K562 (cell line): Measurements from ENCODE around the gene LRRC39. TPM values are rescaled to one million over a fixed set of nuclear protein-coding genes. Genes with fewer than 3 reads are reported as not detected.

Experiments
- ATAC-seq: fragments of 200-7000 bp; cut with Tn5 transposase; 3 replicates; pipeline ENCODE4 v1.9.1; 2020; ENCODE audit warnings: moderate library complexity
- BruUV-seq: library from RNA; stranded (reverse); fragments of 400-500 nt; replicated peaks from 2 replicates; lab custom pipeline; 2021; lab: Mats Ljungman, UMichigan
- CTCF ChIA-PET: fragments of 300-600 bp; formaldehyde crosslinking; extraction: SDS; loops from one replicate; lab custom pipeline; 2021; ENCODE audit warnings: low intra/inter-chr PET ratio; lab: Yijun Ruan, JAX
- POLR2A ChIA-PET: fragments of 300-600, 350-650 bp; sonication (Branson Sonifier 250); formaldehyde crosslinking; extraction: SDS; loops from one replicate; lab custom pipeline; 2021; ENCODE audit warnings: antibody characterized with exemption, inconsistent platforms; lab: Yijun Ruan, JAX
- DNase-seq, 4 experiments: peaks; one replicate each; pipeline versions ENCODE4 v3.0.0 to v3.0.0-alpha.2; 2011 to 2018; ENCODE audit warnings: low spot score in 3 of 4, mixed read lengths in 3 of 4; ENCODE audit errors: extremely low read depth in 1 of 4
- FAIRE-seq: peaks from 2 replicates; lab custom pipeline; 2011; peaks lifted over from hg19 to GRCh38; lab: Jason Lieb, UNC
- H2AFZ ChIP-seq: 2 replicates; pipeline ENCODE4 v1.6.0; 2011; ENCODE audit warnings: low read depth, low read length, control low read depth, inconsistent platforms
- H3K27ac ChIP-seq: fragments of 200-600 bp; 3 replicates; pipeline ENCODE4 v1.8.0; 2011; ENCODE audit warnings: low read depth, mild to moderate bottlenecking, control low read depth, inconsistent platforms, low read length, moderate library complexity, mixed read lengths; ENCODE audit errors: extremely low read depth
- H3K27me3 ChIP-seq, 2 experiments: fragments of 300-600 bp in 1 of 2; 2 replicates in 1 of 2; 3 replicates in 1 of 2; pipeline versions ENCODE4 v1.6.0 to v1.8.0; 2011; ENCODE audit warnings: inconsistent platforms in 2 of 2, low read length in 2 of 2, mild to moderate bottlenecking in 1 of 2, mixed read lengths in 1 of 2, moderate library complexity in 1 of 2; ENCODE audit not compliant: control insufficient read depth in 2 of 2, insufficient read depth in 2 of 2
- H3K36me3 ChIP-seq: fragments of 300-600 bp; 3 replicates; pipeline ENCODE4 v1.8.0; 2011; ENCODE audit warnings: mild to moderate bottlenecking, low read length, inconsistent platforms; ENCODE audit not compliant: control insufficient read depth, insufficient read depth
- H3K4me1 ChIP-seq, 2 experiments: fragments of 200-600 bp in 1 of 2; replicated peaks in 1 of 2; 2 replicates in 1 of 2; 3 replicates in 1 of 2; pipeline versions ENCODE4 v1.5.1 to v1.8.0; 2011; ENCODE audit warnings: inconsistent platforms in 2 of 2, low read length in 2 of 2, mild to moderate bottlenecking in 1 of 2, mixed read lengths in 1 of 2, moderate library complexity in 1 of 2; ENCODE audit not compliant: control insufficient read depth in 2 of 2, insufficient read depth in 2 of 2
- H3K4me2 ChIP-seq: 2 replicates; pipeline ENCODE4 v1.6.1; 2011; ENCODE audit warnings: low read length, control low read depth, inconsistent platforms, mixed read lengths; ENCODE audit not compliant: insufficient read depth
- H3K4me3 ChIP-seq: fragments of 200-600 bp; sonication (generic), shearing (Covaris generic); 2 replicates; pipeline ENCODE4 v1.5.1; 2016; ENCODE audit warnings: control low read depth, inconsistent platforms
- H3K79me2 ChIP-seq: fragments of 200-600 bp; 3 replicates; pipeline ENCODE4 v1.8.0; 2011; ENCODE audit warnings: low read length, inconsistent platforms; ENCODE audit not compliant: control insufficient read depth, insufficient read depth
- H3K9ac ChIP-seq, 2 experiments: 2 replicates each; pipeline versions ENCODE4 v1.6.0 to v1.6.1; 2011; ENCODE audit warnings: low read depth in 2 of 2, low read length in 2 of 2, control low read depth in 1 of 2, inconsistent platforms in 1 of 2, mild to moderate bottlenecking in 1 of 2, mixed read lengths in 1 of 2; ENCODE audit not compliant: insufficient read depth in 1 of 2
- H3K9me1 ChIP-seq: one replicate; pipeline ENCODE4 v1.6.0; 2011; ENCODE audit warnings: inconsistent platforms, mild to moderate bottlenecking, low read length, moderate library complexity; ENCODE audit not compliant: control insufficient read depth, insufficient read depth
- H3K9me3 ChIP-seq: replicated peaks from 2 replicates; pipeline ENCODE4 v1.5.1; 2011; ENCODE audit warnings: low read depth, low read length, inconsistent platforms; ENCODE audit not compliant: control insufficient read depth, insufficient read depth
- H4K20me1 ChIP-seq: replicated peaks from 2 replicates; pipeline ENCODE4 v1.6.1; 2011; ENCODE audit warnings: low read length, inconsistent platforms, mixed read lengths; ENCODE audit not compliant: control insufficient read depth, insufficient read depth
- CBX2 ChIP-seq: fragments of 200-600 bp; sonication (generic); IDR thresholded peaks from one replicate; pipeline ENCODE4 v1.6.1; 2012; ENCODE audit warnings: mild to moderate bottlenecking, low read length, inconsistent platforms; ENCODE audit not compliant: insufficient read depth, poor library complexity, severe bottlenecking
- ELF1 ChIP-seq: fragments of 200-800 bp; sonication (Bioruptor generic); IDR thresholded peaks from 2 replicates; pipeline ENCODE4 v1.6.1; 2016; ENCODE audit warnings: missing genetic modification characterization, missing compliant biosample characterization
- EP400 ChIP-seq: fragments of 450-650 bp; IDR thresholded peaks from 2 replicates; pipeline ENCODE4 v1.6.1; 2017; ENCODE audit warnings: antibody characterized with exemption, mild to moderate bottlenecking, moderate library complexity
- MEIS2 ChIP-seq: fragments of 450-650 bp; IDR thresholded peaks from 2 replicates; pipeline ENCODE4 v1.6.1; 2014; ENCODE audit warnings: mild to moderate bottlenecking; ENCODE audit not compliant: partially characterized antibody
- MYC ChIP-seq, 2 experiments: fragments of 250-450 bp in 1 of 2; sonication (Bioruptor Pico) in 1 of 2; IDR thresholded peaks; 2 replicates each; pipeline versions ENCODE4 v1.5.1 to v1.6.1; 2012 to 2021; ENCODE audit warnings: low read depth in 2 of 2, borderline replicate concordance in 1 of 2, improper control_type of control experiment in 1 of 2, low read length in 1 of 2, mild to moderate bottlenecking in 1 of 2, moderate library complexity in 1 of 2
- NR2C2 ChIP-seq, 2 experiments: fragments of 200-800 bp in 1 of 2; sonication (Bioruptor generic) in 1 of 2; sonication (generic) in 1 of 2; formaldehyde crosslinking in 1 of 2; IDR thresholded peaks; 2 replicates each; pipeline versions ENCODE4 v1.6.1 to v1.8.0; 2016 to 2022; ENCODE audit warnings: mild to moderate bottlenecking in 1 of 2, missing compliant biosample characterization in 1 of 2, missing genetic modification characterization in 1 of 2, missing genetic modification reagents in 1 of 2
- RBFOX2 ChIP-seq: fragments of 200-400 bp; formaldehyde crosslinking; IDR thresholded peaks from 2 replicates; pipeline ENCODE4 v1.6.1; 2017; ENCODE audit warnings: low read depth, mild to moderate bottlenecking, low read length, moderate library complexity
- TGIF2 ChIP-seq: sonication (generic); formaldehyde crosslinking; IDR thresholded peaks from 2 replicates; pipeline ENCODE4 v1.8.1; 2022; ENCODE audit warnings: mild to moderate bottlenecking, missing genetic modification reagents, moderate library complexity
- ZNF121 ChIP-seq: sonication (generic); formaldehyde crosslinking; conservative IDR thresholded peaks from 2 replicates; pipeline ENCODE4 v1.8.0; 2022; ENCODE audit warnings: missing genetic modification reagents
- ZNF764 ChIP-seq: fragments of 250-450 bp; sonication (Bioruptor Pico); IDR thresholded peaks from 2 replicates; pipeline ENCODE4 v1.4.0; 2020; ENCODE audit warnings: low read depth, mild to moderate bottlenecking, moderate library complexity
- WGBS: fragments of 100-300 bp; shearing (Covaris generic); methylation state at CpG from one replicate; pipeline ENCODE4 v1.1.6; 2016; ENCODE audit warnings: low coverage, mixed read lengths; ENCODE audit not compliant: insufficient coverage; ENCODE audit errors: missing lambda C conversion rate; 5-methylcytosine and 5-hydroxymethylcytosine counted together
- in situ Hi-C: fragments of 300-500 bp; cut with MboI; formaldehyde crosslinking; loops from 4 replicates; pipeline ENCODE4 v1.15.0; 2018; ENCODE audit warnings: inconsistent platforms, mixed read lengths
- intact Hi-C: fragments of 100-400 bp; cut with micrococcal nuclease; formaldehyde crosslinking; loops from 2 replicates; pipeline ENCODE4 v1.14.2; 2022
- polyA plus RNA-seq, 8 experiments: library from polyadenylated mRNA; depleted of rRNA in 4 of 8; stranded (reverse) in 5 of 8; unstranded in 3 of 8; fragments of >200 nt; fragmentation: Nextera tagmentation in 2 of 8; fragmentation: Illumina TruSeq in 1 of 8; extraction: Ambion mirVana in 2 of 8; extraction: Trizol in 1 of 8; gene quantifications; 2 replicates each; pipeline versions ENCODE4 v1.2.1 to v1.2.3, GENCODE V29; 2011 to 2014; ENCODE audit warnings: inconsistent platforms in 1 of 8, missing spikeins in 1 of 8
- total RNA-seq, 7 experiments: library from RNA; depleted of rRNA in 6 of 7; stranded (reverse); fragments of >200 nt in 6 of 7; fragmentation: Illumina TruSeq in 2 of 7; extraction: Trizol in 2 of 7; gene quantifications; 2 replicates each; pipeline versions ENCODE4 v1.2.1 to v1.2.3, GENCODE V29; 2011 to 2021; ENCODE audit warnings: low replicate concordance in 1 of 7
- TF ChIP-seq, protein P1 (sequence below), 2 experiments: fragments of 450-650 bp; conservative IDR thresholded peaks; 2 replicates each; pipeline ENCODE4 v1.6.1; 2017; ENCODE audit warnings: mild to moderate bottlenecking in 2 of 2, moderate library complexity in 2 of 2
- TF ChIP-seq, protein P2 (sequence below), 2 experiments: fragments of 450-650 bp; IDR thresholded peaks; 2 replicates each; pipeline ENCODE4 v1.6.1; 2018; ENCODE audit warnings: mild to moderate bottlenecking in 2 of 2, low read depth in 1 of 2; ENCODE audit not compliant: partially characterized antibody in 2 of 2

LRRC39 gene
- total and polyA plus RNA-seq, 9 of the 15 experiments (the other 6 are each of a cell fraction or from before 2014, with no cell fraction given), result 1.00 to 3.1 (median 1.3) TPM

DNA sequence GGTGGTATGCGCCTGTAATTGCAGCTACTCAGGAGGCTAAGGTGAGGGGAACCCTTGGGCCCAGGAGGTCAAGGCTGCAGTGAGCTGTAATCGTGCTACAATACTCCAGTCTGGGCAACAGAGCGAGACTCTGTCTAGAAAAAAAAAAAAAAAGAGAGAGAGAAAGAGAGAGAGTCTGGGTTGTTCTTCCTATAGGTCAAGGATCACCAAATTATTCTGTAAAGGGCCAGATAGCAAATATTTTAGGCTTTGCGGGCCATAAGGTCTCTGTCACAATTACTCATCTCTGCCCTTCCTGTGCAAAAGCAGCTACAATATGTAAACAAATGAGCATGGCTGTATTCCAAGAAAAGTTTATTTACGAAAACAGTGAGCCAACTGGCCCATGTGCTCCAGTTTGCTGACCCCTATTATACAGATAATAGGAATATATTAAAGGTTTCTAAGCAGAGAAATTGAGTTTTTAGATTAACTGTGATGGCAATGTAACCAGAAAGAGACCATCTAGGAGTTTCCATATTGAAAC is 47.4 kb downstream of the LRRC39 start:
- CTCF ChIA-PET, result no interaction called here
- no TSS peak for BruUV-seq
- in situ Hi-C loops, result no loop called here
- DNase-seq, result peak in 1 of 4 experiments; percentile 63
- Histone ChIP-seq H3K27ac (peak overlapping the region; percentile 79), H3K4me1 (peaks cover 3 to 10% of the 10 kb centered on the region in 2 experiments; a peak in 2 of 5 replicates), H3K4me2 (peak overlapping the region; percentile 77), H2AFZ (peak overlapping the region; percentile 46; the same call in 1 of the 2 replicates), H3K4me3 (peak overlapping the region; percentile 51; the same call in 1 of the 2 replicates), H3K9me1 (no peaks in the 10 kb centered on the region), H3K36me3 (peaks cover 33% of the 10 kb centered on the region), H3K27me3 (no peaks in the 10 kb centered on the region), H3K9ac (peak overlapping the region in 1 of 2 experiments; percentile 77; a peak in 3 of 4 replicates), H3K79me2 (peaks cover 97% of the 10 kb centered on the region), H4K20me1 (0 out of 2 replicates have a peak, but pooled peaks cover 6% of the 10 kb centered on the region), H3K9me3 (no peaks in the 10 kb centered on the region)
- peak; percentile 10 for ATAC-seq
- intact Hi-C loops, result loop anchor here (5.0 to 10.0 kb wide), 5 partner anchors 117 to 764 kb away; partner anchors contain the start of genes CDC14A, DBT, EXTL2 and RTCA
- FAIRE-seq, result no peak
- POLR2A ChIA-PET, result interaction anchor here (0.6 to 1.4 kb wide), 3 partner anchors 11 to 292 kb away, joined by 3 to 4 read pairs (median 3); no protein-coding TSS in a partner anchor
- 30% methylated on average over 5 of the region's 5 CpGs for WGBS
- TF ChIP-seq ZNF764 (CRISPR knock-in tag), result no peak
- TF ChIP-seq CBX2, result no peak
- 0 out of 2 replicates have a peak, but pooled peaks have one; percentile 25 for TF ChIP-seq ELF1 (tag)
- peak; percentile 64 for TF ChIP-seq EP400
- TF ChIP-seq NR2C2 (CRISPR knock-in tag; IDR thresholded peaks at IDR 0.05), result no peak
- peak; percentile 72 for TF ChIP-seq NR2C2 (tag; IDR thresholded peaks at IDR 0.05)
- peak; percentile 58 for TF ChIP-seq ZNF121
- 0 out of 2 replicates have a peak, but pooled peaks have one; percentile 7 for TF ChIP-seq RBFOX2
- TF ChIP-seq MEIS2, result peak; percentile 67
- no peak for TF ChIP-seq TGIF2 (CRISPR knock-in tag)
- TF ChIP-seq, protein P1, sequence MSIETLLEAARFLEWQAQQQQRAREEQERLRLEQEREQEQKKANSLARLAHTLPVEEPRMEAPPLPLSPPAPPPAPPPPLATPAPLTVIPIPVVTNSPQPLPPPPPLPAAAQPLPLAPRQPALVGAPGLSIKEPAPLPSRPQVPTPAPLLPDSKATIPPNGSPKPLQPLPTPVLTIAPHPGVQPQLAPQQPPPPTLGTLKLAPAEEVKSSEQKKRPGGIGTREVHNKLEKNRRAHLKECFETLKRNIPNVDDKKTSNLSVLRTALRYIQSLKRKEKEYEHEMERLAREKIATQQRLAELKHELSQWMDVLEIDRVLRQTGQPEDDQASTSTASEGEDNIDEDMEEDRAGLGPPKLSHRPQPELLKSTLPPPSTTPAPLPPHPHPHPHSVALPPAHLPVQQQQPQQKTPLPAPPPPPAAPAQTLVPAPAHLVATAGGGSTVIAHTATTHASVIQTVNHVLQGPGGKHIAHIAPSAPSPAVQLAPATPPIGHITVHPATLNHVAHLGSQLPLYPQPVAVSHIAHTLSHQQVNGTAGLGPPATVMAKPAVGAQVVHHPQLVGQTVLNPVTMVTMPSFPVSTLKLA (conservative IDR thresholded peaks at IDR 0.05), result peak; percentile 93 to 94
- peak; percentile 57 for TF ChIP-seq MYC (IDR thresholded peaks at IDR 0.05; ENCODE audit: low read depth, low read length)
- no peak for TF ChIP-seq MYC (CRISPR knock-in tag; IDR thresholded peaks at IDR 0.05; ENCODE audit: borderline replicate concordance, low read depth)
- TF ChIP-seq, protein P2, sequence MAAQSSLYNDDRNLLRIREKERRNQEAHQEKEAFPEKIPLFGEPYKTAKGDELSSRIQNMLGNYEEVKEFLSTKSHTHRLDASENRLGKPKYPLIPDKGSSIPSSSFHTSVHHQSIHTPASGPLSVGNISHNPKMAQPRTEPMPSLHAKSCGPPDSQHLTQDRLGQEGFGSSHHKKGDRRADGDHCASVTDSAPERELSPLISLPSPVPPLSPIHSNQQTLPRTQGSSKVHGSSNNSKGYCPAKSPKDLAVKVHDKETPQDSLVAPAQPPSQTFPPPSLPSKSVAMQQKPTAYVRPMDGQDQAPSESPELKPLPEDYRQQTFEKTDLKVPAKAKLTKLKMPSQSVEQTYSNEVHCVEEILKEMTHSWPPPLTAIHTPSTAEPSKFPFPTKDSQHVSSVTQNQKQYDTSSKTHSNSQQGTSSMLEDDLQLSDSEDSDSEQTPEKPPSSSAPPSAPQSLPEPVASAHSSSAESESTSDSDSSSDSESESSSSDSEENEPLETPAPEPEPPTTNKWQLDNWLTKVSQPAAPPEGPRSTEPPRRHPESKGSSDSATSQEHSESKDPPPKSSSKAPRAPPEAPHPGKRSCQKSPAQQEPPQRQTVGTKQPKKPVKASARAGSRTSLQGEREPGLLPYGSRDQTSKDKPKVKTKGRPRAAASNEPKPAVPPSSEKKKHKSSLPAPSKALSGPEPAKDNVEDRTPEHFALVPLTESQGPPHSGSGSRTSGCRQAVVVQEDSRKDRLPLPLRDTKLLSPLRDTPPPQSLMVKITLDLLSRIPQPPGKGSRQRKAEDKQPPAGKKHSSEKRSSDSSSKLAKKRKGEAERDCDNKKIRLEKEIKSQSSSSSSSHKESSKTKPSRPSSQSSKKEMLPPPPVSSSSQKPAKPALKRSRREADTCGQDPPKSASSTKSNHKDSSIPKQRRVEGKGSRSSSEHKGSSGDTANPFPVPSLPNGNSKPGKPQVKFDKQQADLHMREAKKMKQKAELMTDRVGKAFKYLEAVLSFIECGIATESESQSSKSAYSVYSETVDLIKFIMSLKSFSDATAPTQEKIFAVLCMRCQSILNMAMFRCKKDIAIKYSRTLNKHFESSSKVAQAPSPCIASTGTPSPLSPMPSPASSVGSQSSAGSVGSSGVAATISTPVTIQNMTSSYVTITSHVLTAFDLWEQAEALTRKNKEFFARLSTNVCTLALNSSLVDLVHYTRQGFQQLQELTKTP (IDR thresholded peaks at IDR 0.05; ENCODE audit: low read depth in 1 of 2, partially characterized antibody in 2 of 2), result no peak
